IMR-90 (cell line): ENCODE results near the gene BCAS3.

Source experiments
- BHLHE40 ChIP-seq: fragments of 150-350 bp; IDR thresholded peaks from 2 replicates; pipeline ENCODE4 v1.6.1; 2016; ENCODE audit warnings: mild to moderate bottlenecking, low read depth, low read length
- FOS ChIP-seq: fragments of 150-350 bp; IDR thresholded peaks from 2 replicates; pipeline ENCODE4 v1.6.1; 2016; ENCODE audit warnings: low read depth, low read length
- MAFK ChIP-seq: IDR thresholded peaks from 2 replicates; pipeline ENCODE4 v1.6.1; 2012; ENCODE audit warnings: low read depth, low read length, improper control_type of control experiment
- MXI1 ChIP-seq: IDR thresholded peaks from 2 replicates; pipeline ENCODE4 v1.6.1; 2012; ENCODE audit warnings: low read depth, mild to moderate bottlenecking, low read length, moderate library complexity, borderline replicate concordance
- NFE2L2 ChIP-seq: fragments of 150-350 bp; IDR thresholded peaks from 2 replicates; pipeline ENCODE4 v1.6.1; 2016; ENCODE audit warnings: low read depth, mild to moderate bottlenecking, low read length
- POLR2A ChIP-seq: IDR thresholded peaks from 2 replicates; pipeline ENCODE4 v1.6.1; 2012; ENCODE audit warnings: mild to moderate bottlenecking, low read depth, low read length
- RAD21 ChIP-seq: IDR thresholded peaks from 2 replicates; pipeline ENCODE4 v1.6.1; 2012; ENCODE audit warnings: low read length, improper control_type of control experiment
- RFX5 ChIP-seq: IDR thresholded peaks from 2 replicates; pipeline ENCODE4 v1.8.0; 2012; ENCODE audit warnings: low read depth, mild to moderate bottlenecking, low read length, moderate library complexity
- SMC3 ChIP-seq: fragments of 150-350 bp; IDR thresholded peaks from 2 replicates; pipeline ENCODE4 v1.6.1; 2016; ENCODE audit warnings: low read depth, mild to moderate bottlenecking, antibody characterized with exemption, low read length, moderate library complexity
- TF ChIP-seq, protein P1 (sequence below): conservative IDR thresholded peaks from 2 replicates; pipeline ENCODE4 v1.5.1; 2012; ENCODE audit warnings: mild to moderate bottlenecking, low read depth, low read length, improper control_type of control experiment
- TF ChIP-seq, protein P2 (sequence below): fragments of 150-350 bp; IDR thresholded peaks from 2 replicates; pipeline ENCODE4 v1.6.1; 2017; ENCODE audit warnings: mild to moderate bottlenecking, antibody characterized with exemption, low read length, low read depth
- TF ChIP-seq, protein P3 (sequence below): fragments of 150-350 bp; IDR thresholded peaks from 2 replicates; pipeline ENCODE4 v1.6.1; 2016; ENCODE audit warnings: low read depth, mild to moderate bottlenecking, low read length, moderate library complexity, borderline replicate concordance

DNA sequence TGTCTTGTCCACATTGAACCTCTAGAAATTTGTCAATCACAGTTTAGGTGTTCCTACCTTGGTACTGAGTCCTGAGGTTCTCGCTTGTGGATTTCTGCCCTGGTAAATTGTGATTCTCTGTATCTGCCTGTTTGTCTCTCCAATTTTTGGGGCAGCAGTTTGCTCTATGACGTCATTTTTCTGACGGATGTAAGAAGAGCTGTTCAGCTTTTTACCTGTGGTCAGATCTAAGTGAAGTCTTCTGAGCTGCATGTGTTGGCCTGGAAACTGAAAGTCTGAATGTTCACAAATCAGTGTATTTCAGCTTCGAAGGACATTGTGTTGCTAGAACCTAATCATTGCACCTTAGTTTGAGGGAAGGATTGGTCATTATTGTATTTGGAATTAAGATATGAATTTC is 63.4 kb downstream of the BCAS3 start:
- TF ChIP-seq, protein P1, sequence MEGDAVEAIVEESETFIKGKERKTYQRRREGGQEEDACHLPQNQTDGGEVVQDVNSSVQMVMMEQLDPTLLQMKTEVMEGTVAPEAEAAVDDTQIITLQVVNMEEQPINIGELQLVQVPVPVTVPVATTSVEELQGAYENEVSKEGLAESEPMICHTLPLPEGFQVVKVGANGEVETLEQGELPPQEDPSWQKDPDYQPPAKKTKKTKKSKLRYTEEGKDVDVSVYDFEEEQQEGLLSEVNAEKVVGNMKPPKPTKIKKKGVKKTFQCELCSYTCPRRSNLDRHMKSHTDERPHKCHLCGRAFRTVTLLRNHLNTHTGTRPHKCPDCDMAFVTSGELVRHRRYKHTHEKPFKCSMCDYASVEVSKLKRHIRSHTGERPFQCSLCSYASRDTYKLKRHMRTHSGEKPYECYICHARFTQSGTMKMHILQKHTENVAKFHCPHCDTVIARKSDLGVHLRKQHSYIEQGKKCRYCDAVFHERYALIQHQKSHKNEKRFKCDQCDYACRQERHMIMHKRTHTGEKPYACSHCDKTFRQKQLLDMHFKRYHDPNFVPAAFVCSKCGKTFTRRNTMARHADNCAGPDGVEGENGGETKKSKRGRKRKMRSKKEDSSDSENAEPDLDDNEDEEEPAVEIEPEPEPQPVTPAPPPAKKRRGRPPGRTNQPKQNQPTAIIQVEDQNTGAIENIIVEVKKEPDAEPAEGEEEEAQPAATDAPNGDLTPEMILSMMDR: no peak
- TF ChIP-seq SMC3 (no peak), NFE2L2 (no peak), POLR2A (no peak), BHLHE40 (no peak), RFX5 (no peak), FOS (no peak), MXI1 (no peak), MAFK (no peak), RAD21 (no peak)
- TF ChIP-seq, protein P2, sequence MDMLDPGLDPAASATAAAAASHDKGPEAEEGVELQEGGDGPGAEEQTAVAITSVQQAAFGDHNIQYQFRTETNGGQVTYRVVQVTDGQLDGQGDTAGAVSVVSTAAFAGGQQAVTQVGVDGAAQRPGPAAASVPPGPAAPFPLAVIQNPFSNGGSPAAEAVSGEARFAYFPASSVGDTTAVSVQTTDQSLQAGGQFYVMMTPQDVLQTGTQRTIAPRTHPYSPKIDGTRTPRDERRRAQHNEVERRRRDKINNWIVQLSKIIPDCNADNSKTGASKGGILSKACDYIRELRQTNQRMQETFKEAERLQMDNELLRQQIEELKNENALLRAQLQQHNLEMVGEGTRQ: no peak
- TF ChIP-seq, protein P3, sequence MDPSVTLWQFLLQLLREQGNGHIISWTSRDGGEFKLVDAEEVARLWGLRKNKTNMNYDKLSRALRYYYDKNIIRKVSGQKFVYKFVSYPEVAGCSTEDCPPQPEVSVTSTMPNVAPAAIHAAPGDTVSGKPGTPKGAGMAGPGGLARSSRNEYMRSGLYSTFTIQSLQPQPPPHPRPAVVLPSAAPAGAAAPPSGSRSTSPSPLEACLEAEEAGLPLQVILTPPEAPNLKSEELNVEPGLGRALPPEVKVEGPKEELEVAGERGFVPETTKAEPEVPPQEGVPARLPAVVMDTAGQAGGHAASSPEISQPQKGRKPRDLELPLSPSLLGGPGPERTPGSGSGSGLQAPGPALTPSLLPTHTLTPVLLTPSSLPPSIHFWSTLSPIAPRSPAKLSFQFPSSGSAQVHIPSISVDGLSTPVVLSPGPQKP: no peak
